ENCODE data around the gene HGF. TPM values are rescaled to one million over a fixed set of nuclear protein-coding genes. Genes with fewer than 3 reads are reported as not detected.

The HGF gene
- total and polyA plus RNA-seq, 2 of the 8 experiments (the other 6 are each of a cell fraction or from before 2014, with no cell fraction given) = 0.05 to 0.60 TPM

GRCh38 chr7:81743665-81744064, 26.2 kb downstream of the HGF start:
- CTCF ChIA-PET (ENCODE audit: partially characterized antibody) = interaction anchor here (0.6 to 1.1 kb wide), 2 partner anchors 56 to 242 kb away, joined by 3 to 5 read pairs; no protein-coding TSS in a partner anchor
- no peak for FAIRE-seq

More at GRCh38 chr7:81743665-81744064, 26.2 kb downstream of the HGF start:
- Histone ChIP-seq H3K79me2 (ENCODE audit: control insufficient read depth in 1 of 2, insufficient read depth in 2 of 2, low read length in 2 of 2) (no peaks in the 10 kb centered on the region), H3K9me3 (ENCODE audit: insufficient read depth in 2 of 2, low read depth in 1 of 2, low read length in 1 of 2) (no peaks in the 10 kb centered on the region), H3K4ac (replicated peaks; ENCODE audit: insufficient read length, low read depth, low read length) (no peak overlapping the region), H3K56ac (replicated peaks; ENCODE audit: insufficient read length, low read depth, low read length) (no peak overlapping the region), H2BK20ac (ENCODE audit: low read length) (no peak overlapping the region), H3K9ac (replicated peaks in 1 of 4; ENCODE audit: extremely low read depth in 1 of 4, low read depth in 3 of 4, low read length in 3 of 4) (no peak overlapping the region), H3K36me3 (ENCODE audit: control insufficient read depth in 2 of 4, insufficient read depth in 4 of 4, low read length in 3 of 4) (no peaks in the 10 kb centered on the region), H4K8ac (ENCODE audit: extremely low read depth, insufficient read depth, low read length) (no peak overlapping the region), H2BK5ac (ENCODE audit: low read depth, low read length) (no peak overlapping the region), H2AK5ac (ENCODE audit: low read depth, low read length) (no peak overlapping the region), H2BK12ac (ENCODE audit: low read depth, low read length) (no peak overlapping the region), H2BK15ac (ENCODE audit: low read length) (no peak overlapping the region), H3K27me3 (replicated peaks in 1 of 4; ENCODE audit: control insufficient read depth in 3 of 4, extremely low read depth in 1 of 4, insufficient read depth in 3 of 4, low read length in 3 of 4) (no peaks in the 10 kb centered on the region), H4K20me1 (replicated peaks in 1 of 2; ENCODE audit: control insufficient read depth in 1 of 2, insufficient read depth in 2 of 2, low read length in 2 of 2) (no peaks in the 10 kb centered on the region), H3K27ac (ENCODE audit: low read depth, low read length) (no peak overlapping the region), H3K79me1 (ENCODE audit: low read depth, low read length) (no peaks in the 10 kb centered on the region), H3K4me1 (replicated peaks in 1 of 4; ENCODE audit: control insufficient read depth in 3 of 4, insufficient read depth in 4 of 4, low read length in 3 of 4) (peaks cover 0 to 2% (median 0%) of the 10 kb centered on the region in 4 experiments; a peak in 1 of 7 replicates), H4K91ac (replicated peaks; ENCODE audit: insufficient read length, low read length) (no peak overlapping the region), H3K4me3 (ENCODE audit: extremely low read depth in 1 of 4, insufficient read depth in 2 of 4, low read depth in 3 of 4, low read length in 4 of 4) (no peak overlapping the region), H2AFZ (ENCODE audit: low read length) (no peak overlapping the region), H4K5ac (ENCODE audit: insufficient read length, low read depth, low read length) (no peak overlapping the region), H3K4me2 (ENCODE audit: insufficient read depth in 1 of 2, low read depth in 2 of 2, low read length in 2 of 2) (no peak overlapping the region), H3K18ac (ENCODE audit: extremely low read depth, low read length) (no peak overlapping the region), H3K23ac (ENCODE audit: insufficient read length) (no peak overlapping the region), H3K23me2 (ENCODE audit: low read depth, low read length) (no peaks in the 10 kb centered on the region), H2BK120ac (replicated peaks; ENCODE audit: low read depth, low read length) (no peak overlapping the region), H3K14ac (ENCODE audit: insufficient read length) (no peak overlapping the region)
- DNase-seq (ENCODE audit: low read depth in 1 of 2, low spot score in 2 of 2) = no peak
- POLR2A ChIA-PET (ENCODE audit: partially characterized antibody) = no interaction called here
- WGBS, 2 experiments (ENCODE audit: extremely low coverage in 1 of 2, insufficient coverage in 1 of 2, insufficient read length in 1 of 2, insufficient replicate concordance in 2 of 2, low coverage in 1 of 2, low lambda C conversion rate in 2 of 2, missing lambda C conversion rate in 1 of 2) = 92% methylated on average over 4 of the region's 4 CpGs; no CpG with 5 or more reads in 1 of the 2 experiments
- no peak for TF ChIP-seq HDAC6 (IDR thresholded peaks at IDR 0.05; ENCODE audit: low read depth, low read length)
- TF ChIP-seq BRCA1 (IDR thresholded peaks at IDR 0.05; ENCODE audit: low read depth, low read length) = no peak
